Loucy (cell line): Measurements from ENCODE around the gene ERC1.
"Not testable (repeated sequence)": the region's sequence is repeated elsewhere in the genome, so short reads cannot be mapped to it uniquely, and the experiment has no call there.

Experiments used
- H2AFZ ChIP-seq: fragments of 200-600 bp; sonication (generic); 2 replicates; pipeline ENCODE4 v1.6.0; 2016; ENCODE audit warnings: antibody characterized with exemption, mild to moderate bottlenecking, low read length, moderate library complexity
- H3F3A ChIP-seq: fragments of 200-600 bp; 2 replicates; pipeline ENCODE4 v1.6.0; 2016; ENCODE audit warnings: antibody characterized with exemption, low read depth, mild to moderate bottlenecking
- H3K27me3 ChIP-seq: fragments of 200-600 bp; sonication (generic); 2 replicates; pipeline ENCODE4 v1.6.1; 2014; ENCODE audit warnings: low read length, mild to moderate bottlenecking; ENCODE audit not compliant: insufficient read depth, poor library complexity, severe bottlenecking
- H3K36me3 ChIP-seq: fragments of 200-600 bp; sonication (generic); 2 replicates; pipeline ENCODE4 v1.6.1; 2016; ENCODE audit warnings: low read length; ENCODE audit not compliant: insufficient read depth
- H3K4me1 ChIP-seq: fragments of 200-600 bp; sonication (generic); 2 replicates; pipeline ENCODE4 v1.5.1; 2014; ENCODE audit warnings: low read length, mild to moderate bottlenecking; ENCODE audit not compliant: insufficient read depth, poor library complexity, severe bottlenecking
- H3K4me2 ChIP-seq: fragments of 200-600 bp; sonication (generic); 2 replicates; pipeline ENCODE4 v1.6.0; 2014; ENCODE audit warnings: antibody characterized with exemption, low read length, low read depth, mild to moderate bottlenecking; ENCODE audit not compliant: poor library complexity, severe bottlenecking
- H3K4me3 ChIP-seq: fragments of 200-600 bp; sonication (generic); 2 replicates; pipeline ENCODE4 v1.5.1; 2014; ENCODE audit warnings: low read length, mild to moderate bottlenecking, mixed read lengths; ENCODE audit not compliant: poor library complexity, severe bottlenecking
- H3K79me2 ChIP-seq: fragments of 200-600 bp; sonication (generic); 2 replicates; pipeline ENCODE4 v1.6.1; 2014; ENCODE audit warnings: low read length; ENCODE audit not compliant: insufficient read depth
- H3K9ac ChIP-seq: fragments of 200-600 bp; sonication (generic); 2 replicates; pipeline ENCODE4 v1.6.0; 2014; ENCODE audit warnings: mild to moderate bottlenecking, low read depth, low read length, moderate library complexity; ENCODE audit not compliant: poor library complexity, severe bottlenecking
- H3K9me2 ChIP-seq: fragments of 200-600 bp; sonication (generic); replicated peaks from 2 replicates; pipeline ENCODE4 v1.6.1; 2016; ENCODE audit warnings: low read depth, low read length, mixed read lengths
- H3K9me3 ChIP-seq: fragments of 200-600 bp; sonication (generic); 2 replicates; pipeline ENCODE4 v1.6.1; 2014; ENCODE audit warnings: mild to moderate bottlenecking, antibody characterized with exemption, low read length, low read depth; ENCODE audit not compliant: insufficient read depth
- H4K20me1 ChIP-seq: fragments of 200-600 bp; sonication (generic); 2 replicates; pipeline ENCODE4 v1.6.0; 2014; ENCODE audit warnings: antibody characterized with exemption, low read length, mild to moderate bottlenecking; ENCODE audit not compliant: insufficient read depth, poor library complexity, severe bottlenecking
- CTCF ChIP-seq: fragments of 200-600 bp; sonication (generic); conservative IDR thresholded peaks from 2 replicates; pipeline ENCODE4 v1.5.1; 2014; ENCODE audit warnings: mild to moderate bottlenecking, antibody characterized with exemption, low read length
- EZH2phosphoT487 ChIP-seq: fragments of 200-600 bp; IDR thresholded peaks from 2 replicates; pipeline ENCODE4 v1.6.1; 2018; ENCODE audit warnings: antibody characterized with exemption, mild to moderate bottlenecking, moderate library complexity, borderline replicate concordance

ERC1 gene

GRCh38 chr12:998020-998874, 7.2 kb downstream of the ERC1 start:
- peak overlapping the region; percentile 8 for H3K4me2 ChIP-seq
- H3K27me3 ChIP-seq = no peaks in the 10 kb centered on the region
- H3K36me3 ChIP-seq = peaks cover 7% of the 10 kb centered on the region; the same call in 1 of the 2 replicates
- H3K4me3 ChIP-seq = no peak overlapping the region
- H3K79me2 ChIP-seq = peaks cover 69% of the 10 kb centered on the region; the same call in 1 of the 2 replicates
- TF ChIP-seq CTCF (no peak), EZH2phosphoT487 (no peak)
- peaks cover 7% of the 10 kb centered on the region for H4K20me1 ChIP-seq
- H3K9me2 ChIP-seq = no peaks in the 10 kb centered on the region
- no peaks in the 10 kb centered on the region for H3K9me3 ChIP-seq
- H3K4me1 ChIP-seq = peaks cover 7% of the 10 kb centered on the region
- no peak overlapping the region for H3K9ac ChIP-seq
- H2AFZ ChIP-seq = no peak overlapping the region
- no peaks in the 10 kb centered on the region; the same call in 1 of the 2 replicates for H3F3A ChIP-seq

GRCh38 chr12:999736-1000135, 8.7 kb downstream of the ERC1 start:
- H3K4me3 ChIP-seq, H3F3A ChIP-seq, H3K4me2 ChIP-seq, H2AFZ ChIP-seq, H3K9ac ChIP-seq, H3K9me2 ChIP-seq, H3K36me3 ChIP-seq, H4K20me1 ChIP-seq, H3K27me3 ChIP-seq, H3K4me1 ChIP-seq, H3K9me3 ChIP-seq: not testable (repeated sequence)
- H3K79me2 ChIP-seq = peaks cover 67% of the 10 kb centered on the region; the same call in 1 of the 2 replicates

DNA sequence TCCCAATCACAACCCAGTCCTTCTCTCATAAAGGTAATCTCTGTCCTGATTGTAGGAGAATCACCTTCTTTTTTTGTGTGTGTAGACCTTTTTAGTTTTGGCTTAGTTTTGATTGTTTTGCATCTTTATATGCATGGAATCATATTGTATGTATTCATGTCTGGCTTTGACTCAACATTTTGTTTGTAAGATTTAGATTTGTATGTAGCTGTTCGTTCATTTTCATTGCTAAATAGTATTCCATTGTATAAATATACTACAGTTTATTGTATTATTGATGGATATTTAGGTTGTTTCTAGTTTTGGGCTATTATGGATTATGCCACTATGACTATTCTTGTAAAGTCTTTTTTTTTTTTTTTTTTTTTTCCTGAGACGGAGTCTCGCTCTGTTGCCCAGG, 10.5 kb downstream of the ERC1 start:
- H3K27me3 ChIP-seq = no peaks in the 10 kb centered on the region
- no peaks in the 10 kb centered on the region for H3F3A ChIP-seq
- H3K4me3 ChIP-seq = no peak overlapping the region
- H3K4me2 ChIP-seq = no peak overlapping the region
- H4K20me1 ChIP-seq = no peaks in the 10 kb centered on the region
- TF ChIP-seq EZH2phosphoT487 (no peak), CTCF (no peak)
- peaks cover 67% of the 10 kb centered on the region; the same call in 1 of the 2 replicates for H3K79me2 ChIP-seq
- no peak overlapping the region for H2AFZ ChIP-seq
- peaks cover 3% of the 10 kb centered on the region for H3K4me1 ChIP-seq
- H3K36me3 ChIP-seq = peaks cover 7% of the 10 kb centered on the region; the same call in 1 of the 2 replicates
- no peaks in the 10 kb centered on the region for H3K9me3 ChIP-seq
- no peak overlapping the region for H3K9ac ChIP-seq
- no peaks in the 10 kb centered on the region for H3K9me2 ChIP-seq
